Measurements from ENCODE around the gene MKX.
A peak's percentile ranks its signal among the peaks of the same experiment; 100 is the strongest.

MKX gene

GRCh38 chr10:27745732-27746396, at the start of gene MKX:
Gene MKX, minus strand, starts transcription at chr10:27745819. Its CDS starts 2,404 bp downstream, at chr10:27743415.
- peak; percentile 94 for DNase-seq

- DNase-seq: peak; percentile 63
These were observed 48.5 kb upstream of the MKX start for GRCh38 chr10:27794157-27794556.

- no peak for DNase-seq
These were observed 46.6 kb upstream of the MKX start for GRCh38 chr10:27792216-27792615.

GRCh38 chr10:27784272-27784671, 38.7 kb upstream of the MKX start:
- DNase-seq: no peak

GRCh38 chr10:27783660-27784059, 38.0 kb upstream of the MKX start:
- DNase-seq: peak; percentile 75

GRCh38 chr10:27779462-27780015, 33.9 kb upstream of the MKX start:
- no peak for DNase-seq

GRCh38 chr10:27774831-27775230, 29.2 kb upstream of the MKX start:
- DNase-seq: no peak

- DNase-seq: no peak
These were observed 25.6 kb upstream of the MKX start for GRCh38 chr10:27771231-27771630.

GRCh38 chr10:27770181-27770580, 24.6 kb upstream of the MKX start:
- DNase-seq: no peak

GRCh38 chr10:27760867-27761266, 15.2 kb upstream of the MKX start:
- DNase-seq: no peak

GRCh38 chr10:27759483-27760272, 14.1 kb upstream of the MKX start:
- peak; percentile 31 for DNase-seq

GRCh38 chr10:27752673-27753237, 7.1 kb upstream of the MKX start:
- no peak for DNase-seq

- peak; percentile 25 for DNase-seq
These were observed 3.0 kb upstream of the MKX start for GRCh38 chr10:27748601-27749000.

- peak; percentile 14 for DNase-seq
These were observed 1.5 kb upstream of the MKX start for GRCh38 chr10:27747096-27747451.

- DNase-seq: no peak
These were observed 927 bp upstream of the MKX start for GRCh38 chr10:27746397-27747095.

GRCh38 chr10:27744802-27745731, 552 bp downstream of the MKX start:
- DNase-seq: peak; percentile 73

GRCh38 chr10:27743877-27744801, 1.5 kb downstream of the MKX start:
- peak; percentile 76 for DNase-seq

- peak; percentile 79 for DNase-seq
These were observed 2.4 kb downstream of the MKX start for GRCh38 chr10:27743012-27743876.

GRCh38 chr10:27742195-27743011, 3.2 kb downstream of the MKX start:
- DNase-seq: peak; percentile 95
